NCI-H1092 treated with DMSO at 0.1 percent for 48 hours (cell line): ENCODE data around the gene MICAL1.

Experiments
- DNase-seq: peaks from one replicate; lab custom pipeline; 2025; lab: John Stamatoyannopoulos, UW

The MICAL1 gene

GRCh38 chr6:109453594-109454495 is 1.7 kb downstream of the MICAL1 start:
- DNase-seq, result peak; percentile 83

- no peak for DNase-seq
These were observed 2.4 kb downstream of the MICAL1 start for GRCh38 chr6:109453156-109453555.

- DNase-seq, result no peak
These were observed 3.4 kb downstream of the MICAL1 start for GRCh38 chr6:109452181-109452580.

DNA sequence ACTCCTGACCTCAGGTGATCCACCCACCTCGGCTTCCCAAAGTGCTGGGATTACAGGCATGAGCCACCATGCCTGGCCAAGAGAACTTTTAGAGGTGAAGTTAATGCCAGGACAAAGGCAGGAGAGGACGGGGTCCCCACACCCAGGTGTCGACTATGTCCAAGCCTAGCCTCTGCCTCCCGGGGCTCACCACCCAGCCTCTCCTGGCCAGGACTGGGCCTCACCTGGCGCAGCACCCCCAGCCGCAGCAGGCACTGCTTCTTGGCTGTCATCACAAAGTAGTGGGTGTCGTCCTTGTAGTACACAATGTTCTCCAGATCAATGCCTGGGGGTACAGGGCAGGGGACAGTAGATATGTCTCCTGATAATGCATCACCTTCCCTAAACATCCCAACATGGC is 4.2 kb downstream of the MICAL1 start:
- DNase-seq, result no peak

DNA sequence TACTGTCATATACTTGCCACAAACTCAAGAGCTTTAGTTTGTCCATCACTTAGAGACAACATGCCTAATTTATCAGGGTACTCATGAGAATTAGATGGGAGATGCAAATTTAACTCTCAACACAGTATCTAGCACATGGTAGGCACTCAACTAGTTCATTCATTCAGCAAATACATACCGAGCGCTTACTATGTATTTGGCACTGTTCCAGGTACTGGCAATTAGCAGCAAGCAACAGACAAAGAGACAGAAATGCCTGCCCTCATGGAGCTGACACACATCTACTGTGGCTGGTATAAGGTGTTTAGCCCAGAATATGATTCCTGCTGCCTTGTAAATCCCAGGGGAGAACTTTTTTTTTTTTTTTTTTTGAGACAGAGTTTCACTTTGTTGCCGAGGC is 4.8 kb downstream of the MICAL1 start:
- DNase-seq, result no peak

- DNase-seq, result no peak
These were observed 5.5 kb downstream of the MICAL1 start for GRCh38 chr6:109449795-109450673.

- no peak for DNase-seq
These were observed 6.3 kb downstream of the MICAL1 start for GRCh38 chr6:109449064-109449794.

DNA sequence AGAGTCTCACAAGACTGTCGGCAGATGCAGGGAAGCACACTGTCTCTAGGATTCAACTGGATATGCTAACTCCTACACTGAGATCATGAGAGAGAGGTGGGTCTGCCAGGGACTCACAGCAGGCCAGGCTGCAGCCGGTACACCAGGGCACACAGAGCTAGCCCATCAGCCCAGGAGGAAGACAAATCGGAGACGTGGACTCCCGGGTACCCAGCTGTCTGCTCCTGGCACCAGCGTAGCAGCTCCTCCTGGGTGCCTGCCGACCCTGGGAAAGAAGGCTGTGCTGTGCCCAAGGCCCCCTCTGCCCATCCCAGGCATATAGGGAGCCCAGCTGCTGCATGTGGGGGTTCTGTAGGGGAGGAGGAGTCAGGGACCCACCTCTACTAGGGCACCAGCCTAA is 7.0 kb downstream of the MICAL1 start:
- no peak for DNase-seq

GRCh38 chr6:109447878-109448555 is 7.6 kb downstream of the MICAL1 start:
- DNase-seq, result no peak

DNA sequence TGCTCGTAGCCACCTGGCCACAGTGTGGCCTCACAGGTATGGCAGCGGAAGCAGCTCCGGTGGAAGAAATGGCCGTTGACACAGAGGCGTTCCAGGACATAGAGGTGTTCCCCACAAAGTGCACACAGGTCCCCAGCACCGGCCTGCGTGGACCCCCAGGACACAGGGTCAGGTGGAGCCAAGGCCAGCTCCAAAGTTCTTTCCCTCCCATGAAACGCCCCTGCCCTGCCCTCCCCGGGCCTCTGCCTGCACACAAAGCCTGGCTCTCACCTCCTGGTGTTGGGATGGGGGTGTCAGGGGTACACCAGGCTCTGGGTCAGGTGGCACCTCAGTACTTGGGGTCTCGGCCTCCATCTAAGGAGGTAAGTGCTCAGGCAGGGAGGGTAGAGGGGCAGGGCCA is 8.5 kb downstream of the MICAL1 start:
- no peak for DNase-seq

GRCh38 chr6:109446541-109446940 is 9.0 kb downstream of the MICAL1 start:
- no peak for DNase-seq

DNA sequence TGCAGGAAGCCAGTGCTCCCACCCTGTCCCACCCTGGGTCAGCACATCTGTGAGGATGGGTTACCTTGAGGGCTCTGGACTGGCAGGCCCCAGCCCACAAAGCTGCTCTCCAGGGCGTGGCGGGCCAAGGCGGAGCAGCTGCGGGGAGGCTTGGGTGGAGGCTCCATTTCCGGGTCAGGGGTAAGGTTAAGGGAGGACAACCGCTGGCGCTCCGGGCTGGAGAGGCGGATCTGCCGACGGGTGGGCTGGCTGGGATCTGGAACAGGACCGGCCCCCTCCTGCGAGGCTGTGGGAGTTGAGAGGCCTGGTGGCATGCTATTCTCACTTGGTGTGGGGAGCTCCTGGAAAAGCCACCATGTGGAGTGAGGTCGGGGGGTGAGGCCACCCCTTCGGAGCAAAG is 9.5 kb downstream of the MICAL1 start:
- DNase-seq, result no peak

GRCh38 chr6:109445382-109445781 is 10.2 kb downstream of the MICAL1 start:
- DNase-seq, result no peak

DNA sequence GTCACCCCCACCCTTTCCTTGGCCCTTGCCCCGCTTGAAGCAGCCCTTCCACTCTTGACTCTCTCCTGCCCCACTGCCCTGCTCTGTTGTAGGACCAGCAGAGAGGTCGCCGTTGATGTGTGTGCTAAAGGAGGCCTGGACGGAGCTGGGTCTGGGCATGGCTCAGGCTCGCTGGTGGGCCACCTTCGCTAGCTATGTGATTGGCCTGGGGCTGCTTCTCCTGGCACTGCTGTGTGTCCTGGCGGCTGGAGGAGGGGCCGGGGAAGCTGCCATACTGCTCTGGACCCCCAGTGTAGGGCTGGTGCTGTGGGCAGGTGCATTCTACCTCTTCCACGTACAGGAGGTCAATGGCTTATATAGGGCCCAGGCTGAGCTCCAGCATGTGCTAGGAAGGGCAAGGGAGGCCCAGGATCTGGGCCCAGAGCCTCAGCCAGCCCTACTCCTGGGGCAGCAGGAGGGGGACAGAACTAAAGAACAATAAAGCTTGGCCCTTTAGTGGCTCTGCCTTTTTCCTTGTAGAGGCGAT is 12.1 kb downstream of the MICAL1 start:
- no peak for DNase-seq

DNA sequence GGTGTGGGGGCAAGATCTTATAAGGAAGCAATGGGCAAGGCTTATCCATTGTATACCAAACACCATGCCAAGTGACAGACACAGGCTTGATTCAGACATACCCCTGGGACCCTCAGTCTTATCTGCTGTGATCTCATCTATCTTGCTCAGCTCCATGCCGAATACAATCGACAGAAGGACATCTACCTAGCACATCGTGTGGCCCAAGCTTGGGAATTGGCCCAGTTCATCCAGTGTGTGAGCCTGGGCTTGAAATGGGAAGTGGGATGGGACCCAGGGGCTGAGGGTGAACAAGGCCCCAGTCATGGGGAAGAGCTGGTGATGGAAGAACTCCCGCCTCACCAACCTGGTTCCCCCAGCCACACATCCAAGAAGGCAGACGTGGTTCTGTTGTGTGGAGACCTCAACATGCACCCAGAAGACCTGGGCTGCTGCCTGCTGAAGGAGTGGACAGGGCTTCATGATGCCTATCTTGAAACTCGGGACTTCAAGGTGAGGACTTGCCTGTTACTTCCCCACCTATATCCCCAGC is 13.1 kb downstream of the MICAL1 start:
- DNase-seq, result no peak

DNA sequence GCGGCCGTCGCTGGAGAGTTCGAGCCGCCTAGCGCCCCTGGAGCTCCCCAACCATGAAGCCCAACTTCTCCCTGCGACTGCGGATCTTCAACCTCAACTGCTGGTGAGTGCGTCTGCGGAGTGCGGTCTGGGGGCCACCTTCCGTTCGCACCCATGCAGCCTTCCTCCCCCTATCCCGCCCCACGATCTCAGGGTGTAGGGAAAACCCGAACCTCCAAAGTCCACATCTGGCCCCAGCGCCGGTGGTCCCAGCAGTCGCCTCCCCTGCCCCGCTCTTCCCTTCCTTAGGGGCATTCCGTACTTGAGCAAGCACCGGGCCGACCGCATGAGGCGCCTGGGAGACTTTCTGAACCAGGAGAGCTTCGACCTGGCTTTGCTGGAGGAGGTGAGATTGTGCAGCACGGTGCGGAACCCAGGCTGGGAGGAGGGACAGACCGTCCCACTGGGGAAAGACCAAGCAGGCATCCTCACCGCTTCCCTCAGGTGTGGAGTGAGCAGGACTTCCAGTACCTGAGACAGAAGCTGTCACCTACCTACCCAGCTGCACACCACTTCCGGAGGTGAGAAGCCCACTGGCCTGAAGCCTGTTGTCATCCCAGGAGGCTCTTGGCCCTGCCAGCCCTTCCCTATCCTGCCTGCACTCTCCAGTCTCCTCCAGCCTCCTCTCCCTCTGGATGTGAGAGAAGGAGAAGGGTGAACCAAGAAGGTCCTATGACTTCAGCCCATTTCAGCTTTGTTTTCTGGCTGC is 14.3 kb downstream of the MICAL1 start:
- peak; percentile 50 for DNase-seq

DNA sequence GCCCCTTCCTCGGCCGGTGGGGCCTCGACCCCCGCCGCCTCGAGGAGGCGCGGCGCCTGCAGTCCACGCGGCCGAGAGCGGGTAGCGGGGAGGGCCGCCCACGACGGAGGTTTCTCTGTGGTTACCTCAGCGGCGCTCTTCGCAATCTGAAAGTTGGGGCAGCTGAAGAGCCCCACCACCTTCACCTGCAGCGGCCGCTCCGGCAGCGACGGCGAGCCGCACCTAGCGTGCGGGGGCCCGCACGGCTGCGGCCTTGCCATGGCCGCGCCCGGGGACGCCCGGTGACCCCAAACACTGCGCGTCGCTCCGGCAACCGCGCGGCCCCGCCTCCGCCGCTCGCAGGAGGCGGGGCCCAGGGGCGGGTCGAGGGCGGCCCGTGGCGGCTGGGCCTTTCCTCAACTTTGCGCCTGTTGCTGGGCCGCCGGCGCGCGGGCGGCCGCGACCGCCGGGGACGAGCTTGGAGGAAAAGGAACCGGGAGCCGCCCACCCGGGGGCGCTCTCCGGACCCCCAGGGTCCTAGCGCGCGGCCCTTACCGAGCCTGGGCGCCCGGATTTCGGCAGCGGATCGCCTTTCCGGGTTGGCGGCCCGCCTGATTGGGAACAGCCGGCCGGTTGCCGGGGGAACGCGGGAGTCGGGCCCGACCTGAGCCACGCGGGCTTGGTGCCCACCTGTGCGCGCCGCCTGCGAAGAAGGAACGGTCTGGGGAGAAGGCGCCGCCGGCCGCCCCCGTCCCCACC is 15.1 kb downstream of the MICAL1 start, which contains the start of the genes PPIL6 and SMPD2:
TSS of gene PPIL6 (minus strand) at position 298 of the 738 bp plus-strand sequence. CDS start at position 260, 38 bp downstream.
TSS of gene SMPD2 (plus strand) at position 394 of the 738 bp plus-strand sequence. CDS start 398 bp downstream, outside the sequence.
- DNase-seq, result peak; percentile 79

GRCh38 chr6:109436041-109436440 is 19.5 kb downstream of the MICAL1 start:
- no peak for DNase-seq

DNA sequence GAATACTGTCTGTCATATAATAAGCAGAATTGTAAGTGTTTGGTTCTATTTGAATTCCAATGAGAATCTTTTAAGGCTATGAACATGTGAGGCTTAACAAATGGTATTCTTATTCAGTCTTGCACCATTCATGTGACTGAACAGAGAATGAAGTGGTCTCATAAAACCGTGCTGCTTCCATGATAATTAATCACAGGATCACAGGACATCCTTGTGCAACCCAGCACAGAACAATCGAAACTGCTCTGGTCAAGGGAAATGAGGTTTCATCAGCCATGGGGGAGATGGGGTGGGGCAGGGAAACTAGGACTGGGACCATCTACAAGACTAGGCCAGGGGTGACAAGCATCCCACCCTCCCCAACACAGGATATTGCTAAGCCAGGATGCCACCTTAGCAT is 21.1 kb downstream of the MICAL1 start:
- no peak for DNase-seq
